ENCODE data around the gene UBE3B. TPM values are rescaled to one million over a fixed set of nuclear protein-coding genes. Genes with fewer than 3 reads are reported as not detected.

Gene UBE3B
- polyA plus RNA-seq, 1 donor, result 22.3 TPM

GRCh38 chr12:109552971-109553370 is 75.5 kb downstream of the UBE3B start:
- no peak for DNase-seq (ENCODE audit: low read depth)

DNA sequence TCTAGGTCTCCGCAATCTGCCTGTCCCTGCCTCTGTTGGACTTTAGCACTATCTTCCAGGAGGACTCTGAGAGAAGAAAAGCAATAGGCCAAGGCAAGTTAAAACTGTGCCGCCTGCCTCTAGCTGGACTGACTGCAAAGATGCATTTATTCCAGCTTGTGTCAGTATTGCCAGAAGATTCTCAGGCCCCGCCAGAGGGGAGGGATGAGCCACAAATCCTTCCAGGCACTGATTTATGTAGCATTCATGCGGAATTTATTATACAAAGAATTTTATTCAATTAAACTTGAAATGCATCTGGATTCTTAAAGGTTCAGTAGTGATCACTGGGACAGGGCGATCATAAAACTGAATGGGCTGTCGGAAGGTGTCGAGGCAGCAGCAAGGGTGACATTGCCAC is 76.0 kb downstream of the UBE3B start:
- no peak for DNase-seq (ENCODE audit: low read depth)

DNA sequence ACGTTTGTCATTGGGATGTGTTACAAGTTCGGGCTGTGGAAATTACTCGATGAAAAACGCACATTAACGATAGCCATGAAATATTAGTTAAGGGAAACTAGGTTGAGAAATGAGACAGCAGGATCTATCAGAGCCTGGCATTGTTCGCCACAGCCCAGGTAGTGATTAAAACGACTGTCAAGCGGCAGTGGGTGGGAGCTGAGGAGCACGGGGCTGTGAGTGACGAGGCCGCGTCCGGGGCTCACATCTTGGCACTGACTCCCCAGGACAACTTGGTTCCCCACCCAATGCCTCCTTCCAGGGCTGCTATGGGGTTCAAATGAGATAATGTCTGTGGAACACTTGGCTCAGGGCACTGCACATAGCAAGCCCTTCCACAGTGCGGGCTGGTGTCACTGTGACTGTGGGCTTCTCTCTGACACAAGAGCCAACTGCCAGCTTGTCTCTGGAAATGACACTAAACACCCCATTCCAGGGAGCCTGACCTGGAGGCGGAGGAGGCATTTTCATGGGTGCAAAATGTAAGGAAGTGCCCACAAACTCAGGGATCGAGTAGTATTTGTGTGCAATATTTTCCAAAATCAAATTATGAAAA is 76.6 kb downstream of the UBE3B start:
- no peak for DNase-seq (ENCODE audit: low read depth)

DNA sequence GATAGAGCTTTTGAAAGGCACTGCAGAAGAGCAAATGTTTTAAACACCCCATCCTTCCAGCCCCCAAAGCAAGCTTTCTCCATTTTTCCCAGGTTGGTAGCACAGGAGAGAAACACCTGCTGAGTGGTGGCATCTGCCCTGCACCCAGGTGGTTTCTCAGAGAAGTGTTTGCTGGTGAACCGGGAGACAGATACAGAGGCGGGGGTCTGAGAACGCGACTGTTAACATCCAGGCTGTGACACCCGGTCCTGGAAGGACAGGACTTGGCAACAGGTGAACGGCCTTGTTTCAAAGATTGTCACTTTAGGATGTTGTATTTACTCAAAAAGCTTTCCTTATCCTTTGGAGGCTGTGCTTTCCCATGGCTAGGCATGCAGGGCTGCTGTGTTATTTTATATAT is 77.3 kb downstream of the UBE3B start:
- no peak for DNase-seq (ENCODE audit: low read depth)

GRCh38 chr12:109555431-109556315 is 78.2 kb downstream of the UBE3B start:
- no peak for DNase-seq (ENCODE audit: low read depth)

DNA sequence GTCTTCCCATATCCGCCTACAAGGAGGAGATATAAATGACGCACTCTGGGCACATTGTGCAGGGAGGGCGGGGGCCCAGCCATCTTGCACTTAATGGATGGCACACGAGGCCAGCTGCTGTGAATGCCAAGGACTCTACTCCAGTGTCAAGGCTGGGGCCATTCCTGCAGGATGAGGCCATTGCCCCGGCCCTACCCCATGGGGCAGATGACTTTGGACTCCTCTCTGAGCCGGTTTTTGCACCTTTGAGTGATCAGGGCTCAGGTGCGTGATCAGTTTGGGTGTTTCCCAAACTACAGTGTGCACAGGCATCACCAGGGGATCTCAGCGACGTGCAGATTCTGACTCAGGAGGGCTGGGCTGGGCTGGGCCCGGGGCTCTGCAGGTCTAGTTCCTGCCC is 79.8 kb downstream of the UBE3B start:
- no peak for DNase-seq (ENCODE audit: low read depth)

GRCh38 chr12:109557805-109558204 is 80.4 kb downstream of the UBE3B start:
- no peak for DNase-seq (ENCODE audit: low read depth)

DNA sequence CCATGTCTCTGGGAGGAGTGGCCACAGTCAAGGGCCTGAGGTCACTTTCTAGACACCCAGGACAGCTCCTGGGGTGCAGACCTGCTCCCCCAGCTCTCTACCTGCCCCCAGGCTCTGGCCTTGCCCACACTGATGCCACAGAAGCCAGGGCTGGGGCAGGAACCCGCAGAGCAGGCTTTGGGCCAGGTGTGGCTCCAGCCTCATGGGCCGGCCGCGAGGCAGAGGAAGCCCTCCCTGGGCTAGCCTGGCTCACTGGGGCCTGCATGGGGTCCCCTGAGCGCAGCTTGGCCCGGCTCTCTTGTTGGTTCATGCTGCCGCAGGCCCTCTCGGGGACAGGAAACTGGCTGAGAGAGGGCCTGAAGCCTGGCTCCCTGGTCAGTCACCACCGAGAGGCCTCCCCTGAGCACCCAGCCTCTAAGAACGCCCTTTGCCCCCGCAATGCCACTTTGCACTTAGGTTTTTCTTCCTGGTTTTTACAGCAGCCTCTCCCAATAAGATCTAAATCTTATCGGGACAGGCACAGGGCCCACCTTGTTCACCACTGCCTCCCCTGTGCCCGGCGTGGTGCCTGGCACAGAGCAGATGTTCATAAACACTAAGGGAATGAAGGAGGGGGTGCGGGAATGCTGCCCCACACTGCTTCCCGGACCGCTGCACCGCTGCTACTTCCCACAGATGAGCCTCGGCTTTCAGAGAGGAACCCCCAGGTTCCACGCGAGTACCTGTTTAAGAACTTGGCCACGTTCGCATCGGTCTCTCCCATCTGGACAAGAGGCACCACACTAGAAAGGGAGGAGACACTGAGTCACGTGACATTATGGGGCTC is 81.2 kb downstream of the UBE3B start:
- no peak for DNase-seq (ENCODE audit: low read depth)

DNA sequence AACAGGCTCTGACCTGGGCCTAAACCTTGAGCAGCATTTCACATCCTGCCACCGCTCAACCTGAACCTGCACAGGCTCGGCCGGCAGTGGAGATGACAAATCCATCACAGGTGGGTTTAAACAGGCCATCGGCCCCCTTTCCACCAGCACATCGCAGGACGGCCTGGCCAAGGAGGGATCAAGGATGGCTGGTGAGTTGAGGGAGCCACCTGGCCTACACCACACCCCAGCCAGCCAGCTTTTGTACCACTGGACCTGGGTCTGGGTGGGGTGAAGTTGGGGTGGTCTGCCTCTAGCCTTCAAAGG is 81.7 kb downstream of the UBE3B start:
- no peak for DNase-seq (ENCODE audit: low read depth)

DNA sequence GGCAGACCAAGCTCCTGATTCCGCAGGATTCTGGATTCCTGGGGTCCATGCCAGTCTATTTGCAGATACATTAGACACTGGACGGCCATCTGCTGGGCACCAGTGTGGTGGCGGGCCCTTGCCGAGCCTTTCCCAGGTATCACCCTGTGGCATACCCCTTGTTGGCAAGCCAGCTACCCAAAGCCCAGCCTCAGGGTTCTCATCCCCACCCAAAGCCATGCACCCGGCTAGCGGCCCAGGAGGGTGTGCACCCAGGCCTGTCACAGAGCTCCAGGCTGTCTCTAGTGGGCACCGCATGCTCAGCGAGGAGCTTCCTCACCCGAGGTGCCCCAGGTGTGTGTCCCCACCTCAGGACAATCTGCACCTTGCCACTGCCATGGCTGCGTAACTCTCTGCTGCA is 82.2 kb downstream of the UBE3B start:
- no peak for DNase-seq (ENCODE audit: low read depth)

DNA sequence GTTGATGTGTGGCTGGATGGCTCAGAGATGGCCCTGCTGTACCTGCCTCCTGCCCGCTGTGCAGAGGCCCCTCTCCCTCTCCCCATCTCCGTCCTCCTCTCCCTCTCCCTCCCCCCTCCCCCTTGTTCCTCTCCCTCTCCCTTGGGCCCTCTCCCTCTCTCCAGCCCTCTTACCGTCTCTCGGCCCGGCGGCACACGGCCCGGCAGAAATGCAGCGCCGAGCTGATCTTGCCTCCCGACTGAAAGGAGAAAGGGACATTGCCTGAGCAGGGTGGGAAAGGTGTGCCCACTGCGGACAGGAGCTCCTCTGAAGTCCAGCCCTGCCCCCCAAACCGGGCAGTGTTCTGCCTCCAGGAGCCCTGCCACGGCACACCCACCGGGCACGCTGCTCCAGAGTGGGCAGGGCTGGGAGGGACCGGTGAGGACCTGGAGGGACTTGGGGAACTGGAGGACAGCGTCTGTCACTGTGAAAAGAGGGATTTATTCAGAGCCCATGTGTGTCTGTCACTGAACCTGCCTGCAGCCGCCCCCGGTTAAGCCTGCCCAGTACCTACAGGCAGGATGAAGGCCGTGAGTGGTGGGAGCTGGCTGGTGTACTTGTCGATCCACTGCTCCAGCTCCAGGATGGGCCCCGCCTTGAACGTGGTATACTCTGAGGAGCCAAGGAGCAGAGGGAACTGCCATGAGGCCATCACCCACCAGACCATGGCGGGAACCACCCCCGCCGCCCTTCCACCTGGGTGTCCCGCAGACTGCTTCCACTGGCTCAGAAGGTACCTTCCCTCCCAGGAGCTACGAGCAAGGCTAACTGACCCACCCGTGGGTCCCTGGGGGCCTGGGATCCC is 83.7 kb downstream of the UBE3B start:
- no peak for DNase-seq (ENCODE audit: low read depth)

GRCh38 chr12:109561711-109562030 is 84.2 kb downstream of the UBE3B start:
- DNase-seq (ENCODE audit: low read depth), result no peak

- no peak for DNase-seq (ENCODE audit: low read depth)
Measured at GRCh38 chr12:109562871-109563270, 85.4 kb downstream of the UBE3B start.

DNA sequence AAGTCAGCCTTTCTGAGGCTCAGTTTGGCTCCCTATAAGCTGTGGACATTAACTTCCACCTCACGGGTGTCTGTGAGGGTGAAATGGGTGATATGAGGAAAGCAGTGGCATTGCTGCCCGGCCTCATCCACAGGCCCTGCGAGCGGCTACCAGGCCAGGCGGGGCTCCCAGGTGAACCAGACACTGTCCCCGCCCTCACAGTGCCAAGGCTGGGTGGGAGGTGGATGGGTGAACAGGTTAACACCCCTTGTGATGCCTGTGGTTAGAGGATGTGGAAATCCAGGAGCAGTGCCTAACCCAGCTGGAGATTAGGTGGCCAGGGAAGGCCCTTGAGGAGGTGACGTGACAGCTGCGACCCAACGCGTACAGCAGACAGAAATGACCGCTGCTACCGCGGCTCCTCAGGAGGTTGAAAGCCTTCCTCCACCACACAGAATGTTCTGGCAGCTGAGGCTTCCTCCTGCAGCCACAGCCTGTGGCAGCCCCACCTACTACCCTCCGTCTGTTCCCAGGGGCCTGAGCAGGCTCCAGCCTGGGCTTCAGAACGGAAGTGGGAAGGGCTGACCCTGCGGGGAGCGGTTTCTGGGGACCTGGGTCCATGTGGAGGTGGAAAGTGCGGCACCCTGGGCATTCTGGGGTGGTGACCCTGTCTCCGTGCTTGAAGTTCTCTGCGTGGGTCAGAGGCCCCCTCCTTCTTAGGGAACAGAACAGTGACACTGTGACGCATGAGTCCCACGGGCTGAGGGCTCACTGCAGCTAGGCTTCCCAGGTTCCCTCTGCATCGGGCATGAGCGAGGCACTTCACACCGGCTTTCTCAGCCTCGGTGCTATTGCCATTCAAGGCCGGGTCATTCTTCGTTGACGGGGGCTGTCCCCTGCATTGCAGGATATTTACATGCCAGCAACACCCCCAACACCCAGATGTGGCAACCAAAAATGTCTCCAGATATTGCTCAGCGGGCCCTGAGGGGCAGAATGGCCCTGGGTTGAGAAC is 86.2 kb downstream of the UBE3B start:
- DNase-seq (ENCODE audit: low read depth), result no peak

DNA sequence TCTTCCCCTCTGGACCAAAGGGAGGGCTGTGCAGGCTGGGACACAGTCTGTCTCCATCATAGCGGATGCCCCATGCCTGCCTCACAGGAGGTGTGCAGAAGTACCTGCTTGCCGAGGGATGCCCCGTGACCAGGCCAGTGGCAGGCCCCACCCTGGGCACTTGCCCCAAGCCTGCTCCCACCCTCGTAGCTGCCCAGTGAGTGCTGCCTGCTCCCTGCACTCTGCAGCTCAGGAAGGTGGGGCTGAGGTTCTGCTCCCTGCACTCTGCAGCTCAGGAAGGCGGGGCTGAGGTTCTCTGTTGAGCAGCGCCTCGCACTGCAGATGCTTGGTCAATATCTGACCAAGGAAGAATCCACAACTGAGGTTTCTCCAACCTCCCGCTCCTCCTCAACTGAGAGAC is 89.0 kb downstream of the UBE3B start:
- no peak for DNase-seq (ENCODE audit: low read depth)

DNA sequence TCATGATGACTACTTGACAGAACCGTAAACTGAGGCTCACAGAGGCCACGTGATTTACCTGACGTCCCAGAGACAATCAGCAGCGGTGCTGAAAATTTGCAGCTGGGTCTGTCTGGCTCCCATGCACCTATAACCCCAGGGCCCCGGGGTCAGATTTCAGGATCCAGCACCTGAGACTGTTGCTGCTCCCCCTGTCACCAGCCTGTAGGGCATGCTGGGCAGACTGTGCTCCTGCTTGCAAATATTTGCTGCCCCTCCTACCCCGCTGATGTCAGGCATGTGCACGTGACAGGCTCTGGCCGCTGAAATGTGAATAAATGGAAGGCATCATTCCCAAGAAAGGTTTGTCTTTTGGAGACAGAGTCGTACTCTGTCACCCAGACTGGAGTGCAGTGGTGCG is 89.9 kb downstream of the UBE3B start:
- no peak for DNase-seq (ENCODE audit: low read depth)

DNA sequence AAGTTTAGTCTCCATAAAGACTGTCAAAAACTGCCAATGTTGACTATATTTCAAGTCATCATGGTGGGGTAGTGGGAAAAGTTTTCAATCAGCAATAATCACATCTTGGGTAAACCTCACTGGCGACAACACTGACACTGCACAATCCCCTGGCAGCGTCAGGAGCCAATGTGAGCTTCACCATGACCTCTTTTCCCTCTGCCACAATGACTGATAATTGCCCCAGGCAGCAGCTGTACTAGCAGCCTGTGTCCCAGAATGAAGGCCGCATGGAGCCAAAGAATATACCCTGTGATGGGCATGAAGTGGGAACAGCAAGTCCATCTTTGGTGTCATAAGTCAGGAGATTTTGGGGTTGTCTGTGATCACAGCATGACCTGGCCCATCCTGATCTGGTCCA is 90.5 kb downstream of the UBE3B start:
- DNase-seq (ENCODE audit: low read depth), result no peak

GRCh38 chr12:109568486-109568885 is 91.1 kb downstream of the UBE3B start:
- no peak for DNase-seq (ENCODE audit: low read depth)

GRCh38 chr12:109571773-109572505 is 94.5 kb downstream of the UBE3B start:
- DNase-seq (ENCODE audit: low read depth), result no peak

GRCh38 chr12:109572506-109572845 is 95.0 kb downstream of the UBE3B start:
- no peak for DNase-seq (ENCODE audit: low read depth)

All from forelimb muscle (tissue), 1 donor.